NCI-H446 (cell line): ENCODE data around the gene MT1X.
"Not testable (repeated sequence)": the region's sequence is repeated elsewhere in the genome, so short reads cannot be mapped to it uniquely, and the experiment has no call there.

Experiments used
- DNase-seq, 2 experiments: peaks; one replicate each; lab custom pipeline; 2025; lab: John Stamatoyannopoulos, UW

MT1X gene

DNA sequence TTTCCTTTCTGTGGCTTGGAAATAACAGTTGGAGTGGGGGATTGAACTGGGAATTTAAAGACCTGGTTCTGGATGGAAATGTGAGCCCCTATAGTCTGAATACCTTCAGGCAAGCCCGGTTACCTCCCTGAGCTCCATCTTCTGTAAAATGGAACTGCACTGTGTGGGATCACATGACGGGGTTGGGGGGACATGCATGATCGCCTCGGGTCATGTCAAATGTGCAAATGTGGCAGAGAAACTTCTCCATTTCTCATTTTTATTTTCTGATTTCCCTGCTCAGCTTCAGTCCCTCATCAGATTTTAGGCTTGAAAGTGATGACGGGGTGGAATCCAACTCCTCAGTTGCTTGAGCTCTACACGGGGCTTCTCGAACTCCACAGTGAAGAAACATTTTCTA, 29.1 kb upstream of the MT1X start:
- no peak for DNase-seq

- no peak for DNase-seq
Observed at GRCh38 chr16:56657555-56658326, 24.5 kb upstream of the MT1X start, which contains the start of gene MT1F. Gene MT1F (plus strand): TSS chr16:56657959. CDS start chr16:56658059, 100 bp downstream.

- DNase-seq, result no peak
Observed at GRCh38 chr16:56658327-56658875, 23.9 kb upstream of the MT1X start.

DNA sequence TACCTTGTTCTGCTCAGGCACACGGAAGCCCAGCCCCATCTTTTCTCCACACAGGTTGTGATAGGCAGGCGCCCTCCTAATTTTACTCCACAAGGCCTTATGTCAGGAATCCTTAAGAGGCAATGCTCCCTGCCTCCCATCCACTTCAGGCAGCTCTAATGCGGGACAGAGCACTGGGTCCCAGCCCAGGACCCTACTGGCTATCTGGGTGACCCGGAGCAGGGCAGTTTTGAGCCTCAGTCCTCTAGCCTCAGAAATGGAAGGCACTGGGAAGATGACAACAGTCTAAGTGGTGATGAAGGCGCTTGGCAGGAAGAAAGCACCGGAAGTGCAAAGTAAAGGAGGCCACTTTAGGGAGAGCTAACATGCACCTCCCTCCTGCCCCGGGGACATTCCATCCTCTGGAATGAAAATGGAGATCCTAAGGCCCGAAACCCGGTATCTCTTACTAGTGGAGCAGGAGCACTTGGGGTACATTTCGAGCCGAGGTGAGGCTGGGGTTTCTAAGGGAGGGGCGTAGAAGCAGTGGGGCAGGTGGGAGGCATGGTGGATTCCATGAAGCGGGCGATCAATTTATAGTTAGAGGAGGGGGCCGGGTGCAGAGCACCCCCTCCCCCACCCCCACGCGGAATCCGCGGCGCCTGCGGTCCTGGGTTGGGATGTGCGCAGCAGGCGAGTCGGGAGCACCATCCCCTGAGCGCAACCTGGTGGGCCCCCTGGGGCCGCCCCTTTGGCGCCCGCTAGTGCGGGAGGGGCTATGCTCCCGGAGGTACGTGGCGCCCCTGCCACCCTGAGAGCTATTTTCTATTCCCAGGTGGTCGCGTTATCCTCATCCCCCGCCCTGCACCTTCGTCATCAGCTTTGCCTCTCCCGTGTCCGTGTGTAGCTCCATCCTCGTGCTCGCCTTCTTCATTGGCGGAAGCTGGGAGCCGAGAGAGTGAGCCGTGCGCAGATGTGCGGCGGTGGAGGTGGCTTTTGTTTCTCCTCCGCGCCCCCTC, 19.6 kb upstream of the MT1X start:
- DNase-seq, result no peak

GRCh38 chr16:56664506-56664905, 17.8 kb upstream of the MT1X start:
- no peak for DNase-seq

GRCh38 chr16:56665286-56666261, 16.7 kb upstream of the MT1X start:
- not testable (repeated sequence) for DNase-seq

DNA sequence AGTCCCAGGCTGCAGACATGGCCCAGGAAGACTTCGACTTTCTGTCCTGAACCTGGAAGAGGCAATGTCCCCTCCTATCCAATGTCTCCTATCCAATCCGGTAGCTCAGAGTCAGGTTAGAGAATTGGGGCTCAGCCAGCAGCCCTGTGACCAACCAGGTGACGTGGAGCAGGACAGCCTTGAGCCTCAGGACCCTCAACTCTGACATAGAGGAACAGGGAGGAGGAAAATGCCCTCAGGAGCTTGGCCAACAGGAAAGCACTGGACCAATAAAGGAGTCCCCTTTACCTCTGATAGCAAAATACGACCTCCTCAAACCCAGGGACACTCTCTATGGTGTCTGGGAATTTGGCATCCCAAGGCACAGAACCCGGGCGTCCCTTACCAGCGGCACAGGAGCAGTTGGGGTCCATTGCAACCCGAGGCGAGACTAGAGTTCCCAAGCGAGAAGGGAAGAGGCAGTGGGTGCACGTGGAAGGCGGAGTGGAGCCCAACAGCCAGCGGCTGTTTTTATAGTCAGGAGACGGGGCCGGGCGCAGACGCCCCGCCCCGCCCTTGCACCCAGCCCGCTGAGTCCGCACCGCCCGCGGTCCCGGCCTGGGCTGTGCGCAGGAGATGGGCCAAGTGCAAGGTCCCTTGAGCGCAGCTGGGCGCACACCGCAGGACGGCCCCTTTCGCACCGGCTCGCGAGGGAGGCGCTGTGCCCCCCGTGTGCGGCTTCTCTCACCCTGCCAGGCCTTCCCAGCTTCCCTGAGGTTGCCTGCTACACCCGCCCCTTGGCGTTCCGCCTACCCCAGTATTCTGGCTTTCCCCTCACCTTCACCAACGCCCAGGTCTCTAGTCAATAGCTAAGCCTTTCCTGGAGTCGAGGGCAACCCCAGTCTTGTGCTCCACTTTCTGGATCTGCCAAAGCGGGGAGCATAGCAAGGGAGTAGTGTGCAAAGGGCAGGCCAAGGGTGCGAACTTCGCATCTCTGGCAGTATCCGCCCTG, 14.4 kb upstream of the MT1X start, which contains the start of gene MT1G:
TSS of gene MT1G (minus strand) at position 485 of the 991 bp plus-strand sequence. CDS start at position 413, 72 bp downstream.
- no peak for DNase-seq

DNA sequence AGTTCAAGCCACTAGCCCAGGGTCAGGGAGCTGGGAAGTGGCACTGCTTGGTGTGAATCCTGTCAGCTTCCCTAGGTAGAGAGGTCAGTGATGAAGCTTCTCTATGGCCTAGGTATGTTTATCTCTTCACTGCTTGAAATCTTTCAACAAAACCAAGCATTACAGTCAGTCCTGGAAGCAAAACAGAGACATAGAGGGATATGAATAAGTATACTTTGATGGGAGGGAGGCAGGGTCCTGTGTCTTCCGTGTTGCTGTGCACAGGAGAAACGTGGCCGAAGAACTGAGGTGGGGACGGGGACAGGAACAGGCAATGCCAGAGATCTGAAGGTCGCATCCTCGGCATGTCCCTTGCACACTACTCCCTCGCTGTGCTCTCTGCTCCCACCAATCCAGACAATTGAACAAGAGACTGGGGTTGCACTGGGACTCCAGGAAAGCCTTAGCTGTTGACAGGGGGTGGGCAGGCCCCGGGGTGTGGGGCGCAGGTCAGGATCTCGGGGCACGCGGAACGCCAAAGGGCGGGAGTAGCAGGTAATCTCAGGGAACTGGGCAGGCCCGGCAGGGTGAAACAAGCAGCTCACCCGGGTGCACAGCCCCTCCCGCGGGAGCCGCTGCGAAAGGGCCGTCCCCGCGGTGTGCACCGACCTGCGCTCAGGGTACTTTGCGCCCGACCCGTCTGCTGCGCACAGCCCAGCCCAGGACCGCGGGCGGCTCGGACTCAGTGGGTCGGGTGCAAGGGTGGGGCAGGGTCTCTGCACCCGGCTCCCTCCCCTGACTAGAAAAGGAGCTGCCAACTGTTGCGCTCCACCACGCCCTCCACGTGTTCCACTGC, 13.0 kb upstream of the MT1X start, which contains the start of gene MT1H:
TSS of gene MT1H (plus strand) at position 810 of the 835 bp plus-strand sequence. CDS start 71 bp downstream, outside the sequence.
- DNase-seq, result no peak

GRCh38 chr16:56669840-56670619, 12.2 kb upstream of the MT1X start:
- no peak for DNase-seq

GRCh38 chr16:56670620-56670934, 11.7 kb upstream of the MT1X start:
- no peak for DNase-seq

DNA sequence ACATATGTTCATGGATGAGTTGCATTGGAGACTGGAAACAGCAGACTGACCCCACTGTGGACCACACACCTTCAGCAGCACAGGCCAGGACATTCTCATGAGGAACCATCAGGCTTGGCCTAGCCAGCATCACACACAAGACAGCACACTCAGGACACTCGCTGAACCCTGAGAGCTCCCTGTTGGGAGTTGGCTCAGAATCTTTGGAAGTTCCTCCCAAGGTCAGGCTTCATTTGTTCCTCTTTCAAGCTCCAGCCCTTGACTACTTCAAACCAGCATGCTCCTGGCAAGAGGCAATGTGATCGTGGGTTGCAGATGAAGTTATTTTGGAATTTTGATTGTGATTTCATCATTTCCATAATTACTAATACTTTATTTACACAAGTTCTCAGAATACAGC, 10.6 kb upstream of the MT1X start:
- peak; percentile 3 to 15 for DNase-seq

DNA sequence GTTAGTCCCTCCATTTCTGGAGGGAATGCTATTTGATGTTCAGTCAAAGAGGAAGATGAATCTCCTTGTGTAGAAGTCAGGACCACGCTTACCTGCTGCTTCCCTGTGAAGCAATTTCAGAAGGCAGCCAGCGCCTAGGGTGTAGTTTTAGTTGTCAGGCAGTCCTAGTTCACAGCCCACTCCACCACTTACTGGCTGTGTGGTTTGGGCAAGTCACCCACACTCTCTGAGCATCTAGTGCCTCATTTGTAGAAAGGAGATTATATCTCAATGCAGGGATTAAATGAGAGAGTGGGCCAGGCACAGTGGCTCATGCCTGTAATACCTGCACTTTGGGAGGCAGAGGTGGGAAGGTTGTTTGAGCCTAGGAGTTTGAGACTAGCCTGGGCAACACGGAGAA, 10.1 kb upstream of the MT1X start:
- not testable (repeated sequence) for DNase-seq

DNA sequence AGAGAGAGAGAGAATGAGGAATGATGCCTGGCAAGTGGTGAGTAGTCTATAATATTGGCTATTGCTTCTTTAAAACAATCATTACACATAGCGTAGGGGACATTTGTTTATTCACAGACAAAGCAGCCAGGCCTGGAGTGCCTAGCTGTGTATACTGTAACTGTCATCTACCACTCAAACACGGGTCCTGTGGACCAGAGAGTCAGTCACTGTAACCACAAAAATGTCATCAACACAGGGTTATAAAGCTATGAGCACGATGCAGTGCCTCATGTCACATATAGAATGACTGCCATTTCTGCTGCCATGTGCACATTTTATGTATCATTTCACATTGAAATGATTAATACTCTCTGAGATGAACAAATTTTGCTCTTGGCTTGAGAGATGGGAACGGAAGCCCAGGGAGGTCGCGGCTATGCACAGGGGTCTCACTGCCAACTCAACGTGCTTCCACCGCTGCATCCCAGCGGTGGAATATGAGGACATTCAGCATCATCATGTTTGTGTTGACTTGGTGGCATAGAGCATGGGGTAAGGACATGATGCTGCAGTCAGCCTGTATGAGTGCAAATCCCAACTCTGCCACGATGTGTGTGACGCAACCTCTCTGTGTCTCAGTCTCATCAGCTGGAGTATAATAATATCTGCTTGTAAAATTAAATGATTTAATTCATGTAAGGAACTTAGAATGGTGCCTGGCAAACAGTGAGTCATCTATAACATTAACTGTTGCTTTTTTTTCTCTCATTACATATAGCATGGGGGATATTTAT, 9.3 kb upstream of the MT1X start:
- no peak for DNase-seq

GRCh38 chr16:56673921-56674320, 8.3 kb upstream of the MT1X start:
- peak in 1 of 2 experiments; percentile 14 for DNase-seq

GRCh38 chr16:56674570-56674969, 7.7 kb upstream of the MT1X start:
- DNase-seq, result peak in 1 of 2 experiments; percentile 32

DNA sequence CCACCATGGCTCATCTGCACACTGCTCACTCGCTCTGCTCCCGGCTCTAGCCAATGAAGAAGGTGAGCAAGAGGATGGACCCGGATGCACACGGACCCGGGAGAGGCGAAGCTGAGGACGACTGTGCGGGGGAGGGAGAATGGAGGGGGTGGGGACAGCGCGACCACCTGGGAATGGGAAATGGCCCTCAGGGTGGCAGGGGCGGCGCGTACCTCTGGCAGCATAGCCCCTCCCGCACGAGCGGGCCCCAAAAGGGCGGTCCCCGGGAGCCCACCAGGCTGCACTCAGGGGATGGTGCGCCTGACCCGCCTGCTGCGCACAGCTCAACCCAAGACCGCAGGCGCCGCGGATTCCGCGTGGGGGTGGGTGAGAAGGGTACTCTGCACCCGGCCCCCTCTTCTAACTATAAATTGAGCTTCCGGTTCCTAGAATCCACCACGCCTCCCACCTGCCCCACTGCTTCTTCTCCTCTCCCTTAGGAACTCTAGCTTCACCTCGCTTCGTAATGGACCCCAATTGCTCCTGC, 6.5 kb upstream of the MT1X start:
- no peak for DNase-seq

- no peak for DNase-seq
Observed at GRCh38 chr16:56677474-56677873, 4.8 kb upstream of the MT1X start.
